PC-9 (cell line): ENCODE results near the gene PHYKPL. TPM values are rescaled to one million over a fixed set of nuclear protein-coding genes. Genes with fewer than 3 reads are reported as not detected.
A peak's percentile ranks its signal among the peaks of the same experiment; 100 is the strongest.

Source experiments
- BruUV-seq: library from RNA; stranded (reverse); fragments of 400-500 nt; replicated peaks from 2 replicates; lab custom pipeline; 2021; lab: Mats Ljungman, UMichigan
- CTCF ChIA-PET: fragments of 300-600 bp; sonication (Branson Sonifier 250); formaldehyde crosslinking; loops from one replicate; lab custom pipeline; 2022; ENCODE audit warnings: antibody characterized with exemption; lab: Charles Lee
- POLR2A ChIA-PET: fragments of 300-600 bp; sonication (Branson Sonifier 250); formaldehyde crosslinking; loops from one replicate; lab custom pipeline; 2022; ENCODE audit warnings: antibody characterized with exemption; ENCODE audit not compliant: unreplicated experiment; lab: Charles Lee
- DNase-seq, 2 experiments: peaks; one replicate each; pipeline versions ENCODE4 v3.0.0 to v3.0.0-alpha.2; 2015 to 2022; ENCODE audit warnings: mixed read lengths in 1 of 2
- H2AFZ ChIP-seq: fragments of 200-600 bp; sonication (generic); 2 replicates; pipeline ENCODE4 v1.8.1; 2017; ENCODE audit warnings: antibody characterized with exemption
- H3F3A ChIP-seq: fragments of 200-600 bp; sonication (generic); 2 replicates; pipeline ENCODE4 v1.8.1; 2017; ENCODE audit warnings: antibody characterized with exemption, mild to moderate bottlenecking, low read depth; ENCODE audit not compliant: insufficient read depth
- H3K27ac ChIP-seq: fragments of 200-600 bp; sonication (generic); 2 replicates; pipeline ENCODE4 v1.6.1; 2016; ENCODE audit warnings: mixed run types
- H3K27me3 ChIP-seq: fragments of 200-600 bp; sonication (generic); 2 replicates; pipeline ENCODE4 v1.6.1; 2016; ENCODE audit warnings: low read depth, mixed run types; ENCODE audit not compliant: insufficient read depth
- H3K36me3 ChIP-seq: fragments of 200-600 bp; sonication (generic); 2 replicates; pipeline ENCODE4 v1.6.1; 2016; ENCODE audit warnings: low read depth, mixed run types
- H3K4me1 ChIP-seq: fragments of 200-600 bp; sonication (generic); replicated peaks from 2 replicates; pipeline ENCODE4 v1.6.1; 2016; ENCODE audit warnings: mixed run types; ENCODE audit not compliant: insufficient read depth
- H3K4me2 ChIP-seq: fragments of 200-600 bp; sonication (generic); 2 replicates; pipeline ENCODE4 v1.6.1; 2017; ENCODE audit warnings: mixed run types
- H3K4me3 ChIP-seq: fragments of 200-600 bp; sonication (generic); 2 replicates; pipeline ENCODE4 v1.6.1; 2016; ENCODE audit warnings: mixed run types
- H3K79me2 ChIP-seq: fragments of 200-600 bp; sonication (generic); 2 replicates; pipeline ENCODE4 v1.6.1; 2017; ENCODE audit warnings: low read depth, mixed run types
- H3K9me2 ChIP-seq: fragments of 200-600 bp; sonication (generic); 2 replicates; pipeline ENCODE4 v1.8.1; 2017; ENCODE audit warnings: mild to moderate bottlenecking; ENCODE audit not compliant: insufficient read depth
- H3K9me3 ChIP-seq: fragments of 200-600 bp; sonication (generic); 2 replicates; pipeline ENCODE4 v1.8.1; 2016; ENCODE audit warnings: low read depth; ENCODE audit not compliant: insufficient read depth
- H4K20me1 ChIP-seq: fragments of 200-600 bp; sonication (generic); 2 replicates; pipeline ENCODE4 v1.8.1; 2017; ENCODE audit not compliant: insufficient read depth
- CTCF ChIP-seq: fragments of 200-600 bp; sonication (generic); conservative IDR thresholded peaks from 2 replicates; pipeline ENCODE4 v1.6.1; 2017; ENCODE audit warnings: mixed run types, antibody characterized with exemption, mild to moderate bottlenecking, moderate library complexity
- EZH2 ChIP-seq: fragments of 200-600 bp; sonication (generic); IDR thresholded peaks from 2 replicates; pipeline ENCODE4 v1.8.0; 2017; ENCODE audit warnings: antibody characterized with exemption, low read depth
- intact Hi-C: fragments of 100-400 bp; cut with micrococcal nuclease; formaldehyde crosslinking; loops from one replicate; pipeline ENCODE4 v1.10.0; 2022; ENCODE audit not compliant: unreplicated experiment
- total RNA-seq: library from RNA; stranded (reverse); gene quantifications from 2 replicates; pipeline ENCODE4 v1.2.3, GENCODE V29; 2021

Gene PHYKPL
- total RNA-seq, 1 experiment from 2014 or later = 73.7 TPM

GRCh38 chr5:178191661-178192060, 40.9 kb downstream of the PHYKPL start:
- H3K9me2 ChIP-seq = no peaks in the 10 kb centered on the region
- no peaks in the 10 kb centered on the region for H3K36me3 ChIP-seq

GRCh38 chr5:178189433-178189832, 43.2 kb downstream of the PHYKPL start:
- H3K27me3 ChIP-seq = peaks cover 10% of the 10 kb centered on the region
- H3K4me1 ChIP-seq = peaks cover 20% of the 10 kb centered on the region
- no peak for TF ChIP-seq CTCF
- no peak for TF ChIP-seq EZH2
- H4K20me1 ChIP-seq = no peaks in the 10 kb centered on the region
- H3F3A ChIP-seq = peaks cover 15% of the 10 kb centered on the region; the same call in 1 of the 2 replicates
- H3K27ac ChIP-seq = no peak overlapping the region
- no peak overlapping the region for H3K4me2 ChIP-seq
- no peaks in the 10 kb centered on the region for H3K36me3 ChIP-seq
- ChIA-PET POLR2A (no interaction called here), CTCF (interaction anchor here (0.6 kb wide), 1 partner anchor 125 kb away, joined by 12 read pairs; no protein-coding TSS in a partner anchor)
- DNase-seq = no peak
- intact Hi-C loops = no loop called here
- BruUV-seq = no TSS peak
- H3K9me3 ChIP-seq = no peaks in the 10 kb centered on the region
- no peaks in the 10 kb centered on the region for H3K79me2 ChIP-seq
- no peak overlapping the region for H2AFZ ChIP-seq
- H3K4me3 ChIP-seq = no peak overlapping the region
- H3K9me2 ChIP-seq = no peaks in the 10 kb centered on the region

More at GRCh38 chr5:178191661-178192060, 40.9 kb downstream of the PHYKPL start:
- Histone ChIP-seq H3K9me3 (no peaks in the 10 kb centered on the region), H3K79me2 (no peaks in the 10 kb centered on the region), H3K4me2 (no peak overlapping the region), H4K20me1 (no peaks in the 10 kb centered on the region), H3F3A (peaks cover 11% of the 10 kb centered on the region; the same call in 1 of the 2 replicates), H3K4me3 (no peak overlapping the region), H3K27ac (no peak overlapping the region), H2AFZ (no peak overlapping the region), H3K27me3 (peaks cover 17% of the 10 kb centered on the region), H3K4me1 (peaks cover 10% of the 10 kb centered on the region)
- ChIA-PET CTCF (interaction anchor here (0.6 kb wide), 1 partner anchor 33 kb away, joined by 3 read pairs; no protein-coding TSS in a partner anchor), POLR2A (no interaction called here)
- intact Hi-C loops = no loop called here
- no peak for DNase-seq
- TF ChIP-seq CTCF (no peak), EZH2 (no peak)
- BruUV-seq = no TSS peak

- Histone ChIP-seq H3K36me3 (no peaks in the 10 kb centered on the region), H3K4me3 (no peak within 1 kb of the TSS), H3K4me2 (peak within 1 kb of the TSS; percentile 48; the same call in 1 of the 2 replicates), H3K27ac (no peak within 1 kb of the TSS), H3F3A (peaks cover 14% of the 10 kb centered on the region; the same call in 1 of the 2 replicates), H3K9me3 (no peaks in the 10 kb centered on the region), H4K20me1 (no peaks in the 10 kb centered on the region), H3K4me1 (peaks cover 25% of the 10 kb centered on the region), H3K9me2 (no peaks in the 10 kb centered on the region), H3K79me2 (no peaks in the 10 kb centered on the region), H3K27me3 (no peaks in the 10 kb centered on the region), H2AFZ (peak within 1 kb of the TSS; percentile 40)
- no peak for DNase-seq
- BruUV-seq = no TSS peak
- TF ChIP-seq CTCF (no peak), EZH2 (no peak)
- POLR2A ChIA-PET = no interaction called here
- intact Hi-C loops = no loop called here
- CTCF ChIA-PET = no interaction called here
Measured at GRCh38 chr5:178187014-178187413, 45.6 kb downstream of the PHYKPL start, which contains the start of gene GMCL2. GMCL2 (minus strand) TSS chr5:178187371; CDS start chr5:178187299, 72 bp downstream.
